Activated CD8-positive, alpha-beta memory T cell treated with anti-CD3 and anti-CD28 coated beads, Interleukin-2, amount 50 U/mL, for 1 hour (primary cell): Measurements from ENCODE around the gene SUMF1.
"Not testable (repeated sequence)": the region's sequence is repeated elsewhere in the genome, so short reads cannot be mapped to it uniquely, and the experiment has no call there.

Experiments used
- DNase-seq: peaks from one replicate; pipeline ENCODE4 v3.0.0-alpha.2; 2020; ENCODE audit errors: extremely low read depth

SUMF1 gene

GRCh38 chr3:4338751-4339150 is 128.3 kb downstream of the SUMF1 start:
- DNase-seq = no peak

- DNase-seq = no peak
Measured at GRCh38 chr3:4336850-4337546, 130.1 kb downstream of the SUMF1 start.

GRCh38 chr3:4335840-4336562 is 131.1 kb downstream of the SUMF1 start:
- DNase-seq = no peak

- DNase-seq = no peak
Measured at GRCh38 chr3:4334548-4334947, 132.5 kb downstream of the SUMF1 start.

- no peak for DNase-seq
Measured at GRCh38 chr3:4332991-4333390, 134.1 kb downstream of the SUMF1 start.

GRCh38 chr3:4332574-4332973 is 134.5 kb downstream of the SUMF1 start:
- DNase-seq = no peak

GRCh38 chr3:4332111-4332510 is 135.0 kb downstream of the SUMF1 start:
- DNase-seq = no peak

GRCh38 chr3:4329806-4330205 is 137.3 kb downstream of the SUMF1 start:
- not testable (repeated sequence) for DNase-seq

- DNase-seq = no peak
Measured at GRCh38 chr3:4326868-4327267, 140.2 kb downstream of the SUMF1 start.

- no peak for DNase-seq
Measured at GRCh38 chr3:4323246-4324027, 143.6 kb downstream of the SUMF1 start.

GRCh38 chr3:4322635-4323034 is 144.4 kb downstream of the SUMF1 start:
- DNase-seq = no peak

- DNase-seq = no peak
Measured at GRCh38 chr3:4321732-4322131, 145.3 kb downstream of the SUMF1 start.

- no peak for DNase-seq
Measured at GRCh38 chr3:4320096-4320911, 146.8 kb downstream of the SUMF1 start.

GRCh38 chr3:4314688-4315087 is 152.4 kb downstream of the SUMF1 start:
- no peak for DNase-seq

GRCh38 chr3:4313606-4314293 is 153.3 kb downstream of the SUMF1 start:
- DNase-seq = no peak

- DNase-seq = no peak
Measured at GRCh38 chr3:4311496-4311895, 155.6 kb downstream of the SUMF1 start.
